Lung (tissue), 12 donors: ENCODE measurements around the gene HRH3. TPM values are rescaled to one million over a fixed set of nuclear protein-coding genes. Genes with fewer than 3 reads are reported as not detected.

Source experiments
- ATAC-seq: fragments of 200-7000 bp; cut with Tn5 transposase; one replicate; pipeline ENCODE4 v1.9.1; 2020; ENCODE audit warnings: moderate number of reproducible peaks; ENCODE audit not compliant: insufficient read depth, low FRiP score
- DNase-seq, 3 donors: peaks; one replicate each; pipeline ENCODE4 v3.0.0-alpha.2; 2013 to 2017
- H3K27ac ChIP-seq, 2 donors: one replicate each; pipeline ENCODE4 v1.5.1; 2013; ENCODE audit warnings: mild to moderate bottlenecking in 2 of 2, moderate library complexity in 2 of 2, control low read depth in 1 of 2, inconsistent platforms in 1 of 2, low read depth in 1 of 2, low read length in 1 of 2
- H3K27me3 ChIP-seq, 3 donors: one replicate each; pipeline ENCODE4 v1.5.1; 2013; ENCODE audit warnings: low read length in 2 of 3; ENCODE audit not compliant: control insufficient read depth in 3 of 3, insufficient read depth in 3 of 3
- H3K36me3 ChIP-seq, 4 donors: one replicate each; pipeline ENCODE4 v1.5.1; 2013; ENCODE audit warnings: low read length in 4 of 4, mild to moderate bottlenecking in 1 of 4, moderate library complexity in 1 of 4; ENCODE audit not compliant: control insufficient read depth in 4 of 4, insufficient read depth in 4 of 4
- H3K4me1 ChIP-seq, 5 donors: one replicate each; pipeline ENCODE4 v1.5.1; 2013; ENCODE audit warnings: low read length in 5 of 5, mild to moderate bottlenecking in 2 of 5, moderate library complexity in 1 of 5; ENCODE audit not compliant: control insufficient read depth in 5 of 5, insufficient read depth in 5 of 5
- H3K4me3 ChIP-seq: one replicate; pipeline ENCODE4 v1.5.1; 2013; ENCODE audit warnings: mild to moderate bottlenecking, control low read depth, moderate library complexity
- H3K9ac ChIP-seq, 2 donors: one replicate each; pipeline ENCODE4 v1.5.1; 2013; ENCODE audit warnings: low read length in 2 of 2, control low read depth in 1 of 2; ENCODE audit not compliant: insufficient read depth in 1 of 2
- H3K9me3 ChIP-seq, 4 donors: one replicate each; pipeline ENCODE4 v1.5.1; 2013; ENCODE audit warnings: low read length in 3 of 4, mild to moderate bottlenecking in 1 of 4, moderate library complexity in 1 of 4; ENCODE audit not compliant: control insufficient read depth in 4 of 4, insufficient read depth in 3 of 4
- WGBS, 2 donors: extraction: QIAGEN DNeasy Blood & Tissue Kit; methylation state at CpG; one replicate each; pipeline ENCODE4 v1.1.7; 2013; 5-methylcytosine and 5-hydroxymethylcytosine counted together
- polyA plus RNA-seq, 2 donors: library from polyadenylated mRNA; stranded (reverse); fragments of 200-250 nt; gene quantifications; one replicate each; pipeline ENCODE4 v1.2.1, GENCODE V29; 2013
- total RNA-seq, 2 donors: library from RNA; depleted of rRNA in 1 of 2; stranded (reverse); fragments of >200 nt in 1 of 2; gene quantifications; one replicate each; pipeline ENCODE4 v1.2.1, GENCODE V29; 2014 to 2021
- TF ChIP-seq, protein P1 (sequence below): IDR thresholded peaks from 2 replicates; pipeline ENCODE4 v1.5.1; 2012; ENCODE audit warnings: mild to moderate bottlenecking; ENCODE audit errors: control extremely low read depth, extremely low read depth
- donor health status: control.
- donor health status: control.
- donor health status: Bipolar disorder and iron deficiency.
- donor health status: healthy.
- donor health status: DM: yes; HTN: yes; CAD: no.

HRH3 gene
- total and polyA plus RNA-seq, 4 donors, result not detected

- Histone ChIP-seq H3K4me3 (no peak overlapping the region), H3K27ac (no peak overlapping the region), H3K9me3 (peaks cover 0 to 8% (median 0%) of the 10 kb centered on the region in 4 donors), H3K9ac (no peak overlapping the region), H3K4me1 (peaks cover 0 to 10% (median 0%) of the 10 kb centered on the region in 5 donors), H3K36me3 (no peaks in the 10 kb centered on the region), H3K27me3 (peaks cover 9 to 64% (median 16%) of the 10 kb centered on the region in 3 donors)
- ATAC-seq, result no peak
- WGBS, 2 donors, result 72 to 84% methylated on average over 13 of the region's 13 CpGs
- no peak for DNase-seq
- TF ChIP-seq, protein P1, sequence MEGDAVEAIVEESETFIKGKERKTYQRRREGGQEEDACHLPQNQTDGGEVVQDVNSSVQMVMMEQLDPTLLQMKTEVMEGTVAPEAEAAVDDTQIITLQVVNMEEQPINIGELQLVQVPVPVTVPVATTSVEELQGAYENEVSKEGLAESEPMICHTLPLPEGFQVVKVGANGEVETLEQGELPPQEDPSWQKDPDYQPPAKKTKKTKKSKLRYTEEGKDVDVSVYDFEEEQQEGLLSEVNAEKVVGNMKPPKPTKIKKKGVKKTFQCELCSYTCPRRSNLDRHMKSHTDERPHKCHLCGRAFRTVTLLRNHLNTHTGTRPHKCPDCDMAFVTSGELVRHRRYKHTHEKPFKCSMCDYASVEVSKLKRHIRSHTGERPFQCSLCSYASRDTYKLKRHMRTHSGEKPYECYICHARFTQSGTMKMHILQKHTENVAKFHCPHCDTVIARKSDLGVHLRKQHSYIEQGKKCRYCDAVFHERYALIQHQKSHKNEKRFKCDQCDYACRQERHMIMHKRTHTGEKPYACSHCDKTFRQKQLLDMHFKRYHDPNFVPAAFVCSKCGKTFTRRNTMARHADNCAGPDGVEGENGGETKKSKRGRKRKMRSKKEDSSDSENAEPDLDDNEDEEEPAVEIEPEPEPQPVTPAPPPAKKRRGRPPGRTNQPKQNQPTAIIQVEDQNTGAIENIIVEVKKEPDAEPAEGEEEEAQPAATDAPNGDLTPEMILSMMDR, result no peak
These were observed 2.9 kb upstream of the HRH3 start for GRCh38 chr20:62222972-62223371.

- no peaks in the 10 kb centered on the region for H3K36me3 ChIP-seq
- WGBS, 2 donors, result 85 to 87% methylated on average over 18 of the region's 18 CpGs
- TF ChIP-seq, protein P1, result no peak
- H3K9ac ChIP-seq, result no peak overlapping the region
- ATAC-seq (no peak), DNase-seq (no peak)
- H3K27me3 ChIP-seq, result peaks cover 9 to 70% (median 21%) of the 10 kb centered on the region in 3 donors
- H3K4me1 ChIP-seq, result peaks cover 0 to 10% (median 0%) of the 10 kb centered on the region in 5 donors
- H3K27ac ChIP-seq, result no peak overlapping the region
- no peak overlapping the region for H3K4me3 ChIP-seq
- peaks cover 0 to 8% (median 0%) of the 10 kb centered on the region in 4 donors for H3K9me3 ChIP-seq
These were observed 2.3 kb upstream of the HRH3 start for GRCh38 chr20:62222266-62222850.

DNA sequence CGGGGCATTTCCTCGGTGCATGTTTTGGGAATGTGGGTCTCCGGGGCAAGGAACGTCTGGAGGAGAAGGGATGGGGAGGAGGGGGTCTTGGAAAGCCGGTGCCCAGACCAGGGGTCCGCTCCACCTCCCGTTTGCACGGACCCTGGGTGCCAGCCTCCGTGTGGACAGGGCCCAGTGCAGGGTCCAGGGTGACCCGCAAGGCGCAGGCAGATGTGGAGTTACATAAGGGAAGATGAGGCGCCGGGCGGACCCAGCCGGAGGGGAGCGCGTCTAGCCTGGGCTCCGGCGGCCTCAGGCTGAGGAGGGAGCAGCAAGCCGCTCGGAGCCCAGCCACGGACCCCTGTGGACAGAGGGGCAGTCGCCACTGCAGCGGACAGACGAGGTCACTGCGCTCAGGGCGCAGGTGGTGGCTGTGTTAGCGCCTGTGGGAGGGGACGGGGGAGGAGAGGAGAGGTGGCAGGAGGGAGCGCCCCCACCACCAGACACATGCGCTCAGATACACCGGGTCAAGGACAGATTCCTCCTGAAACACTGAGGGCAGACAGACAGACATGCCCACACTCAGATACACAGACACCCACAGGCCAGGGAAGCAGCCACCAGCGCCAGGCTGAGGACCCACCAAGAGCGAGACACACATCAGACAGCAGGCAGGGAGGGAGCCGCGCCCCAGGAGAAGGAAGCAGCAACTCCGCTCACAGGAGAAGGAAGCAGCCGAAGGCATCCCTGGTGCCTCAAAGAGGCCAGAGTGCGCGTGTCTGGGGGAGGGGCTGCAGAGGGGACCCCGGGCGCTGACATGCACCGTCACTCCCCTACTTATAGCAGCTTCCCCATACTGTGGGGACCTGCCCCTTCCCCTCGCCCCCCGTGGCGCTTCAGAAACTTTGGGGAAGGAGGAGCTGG is 839 bp upstream of the HRH3 start:
- Histone ChIP-seq H3K9me3 (peaks cover 0 to 8% (median 0%) of the 10 kb centered on the region in 4 donors), H3K9ac (no peak overlapping the region), H3K4me1 (peaks cover 0 to 10% (median 0%) of the 10 kb centered on the region in 5 donors), H3K4me3 (no peak overlapping the region), H3K27me3 (peaks cover 14 to 76% (median 24%) of the 10 kb centered on the region in 3 donors), H3K36me3 (no peaks in the 10 kb centered on the region), H3K27ac (no peak overlapping the region)
- no peak for ATAC-seq
- WGBS, 2 donors, result 3 to 4% methylated on average over 40 to 46 of the region's 46 CpGs
- DNase-seq, result no peak
- TF ChIP-seq, protein P1, result no peak
